IPS DF 6.9 (cell line): Measurements from ENCODE around the gene KCTD21.
"Not testable (repeated sequence)": the region's sequence is repeated elsewhere in the genome, so short reads cannot be mapped to it uniquely, and the experiment has no call there.

ENCODE experiments used
- DNase-seq: peaks from one replicate; pipeline ENCODE4 v3.0.0-alpha.2; 2013; ENCODE audit warnings: low read depth, low spot score
- H3K27ac ChIP-seq: one replicate; pipeline ENCODE4 v1.5.1; 2013; ENCODE audit warnings: low read length, control low read depth
- H3K27me3 ChIP-seq: 2 replicates; pipeline ENCODE4 v1.6.1; 2013; ENCODE audit warnings: mild to moderate bottlenecking, low read length; ENCODE audit not compliant: control insufficient read depth, insufficient read depth
- H3K36me3 ChIP-seq: 2 replicates; pipeline ENCODE4 v1.6.1; 2013; ENCODE audit warnings: low read length; ENCODE audit not compliant: control insufficient read depth, insufficient read depth
- H3K4me1 ChIP-seq: 2 replicates; pipeline ENCODE4 v1.6.1; 2013; ENCODE audit warnings: low read length; ENCODE audit not compliant: control insufficient read depth, insufficient read depth
- H3K4me3 ChIP-seq: 2 replicates; pipeline ENCODE4 v1.5.1; 2013; ENCODE audit warnings: mild to moderate bottlenecking, low read length
- H3K9me3 ChIP-seq: 2 replicates; pipeline ENCODE4 v1.6.1; 2013; ENCODE audit warnings: low read length, inconsistent platforms; ENCODE audit not compliant: control insufficient read depth, insufficient read depth
- WGBS: extraction: QIAGEN DNeasy Blood & Tissue Kit; methylation state at CpG from one replicate; pipeline ENCODE4 v1.1.7; 2013; ENCODE audit warnings: mixed read lengths, missing lambda C conversion rate; ENCODE audit not compliant: insufficient read length, insufficient coverage; 5-methylcytosine and 5-hydroxymethylcytosine counted together

The KCTD21 gene

GRCh38 chr11:78226684-78227680, 38.6 kb upstream of the KCTD21 start:
- no peaks in the 10 kb centered on the region for H3K36me3 ChIP-seq
- H3K27ac ChIP-seq, result no peak overlapping the region
- no peaks in the 10 kb centered on the region for H3K27me3 ChIP-seq
- DNase-seq, result no peak
- H3K4me1 ChIP-seq, result no peaks in the 10 kb centered on the region
- H3K9me3 ChIP-seq, result no peaks in the 10 kb centered on the region
- no CpG with 5 or more reads among the region's 12 CpGs for WGBS
- H3K4me3 ChIP-seq, result no peak overlapping the region

GRCh38 chr11:78224906-78225420, 36.5 kb upstream of the KCTD21 start:
- no peak overlapping the region for H3K27ac ChIP-seq
- H3K36me3 ChIP-seq, result no peaks in the 10 kb centered on the region
- no peaks in the 10 kb centered on the region for H3K9me3 ChIP-seq
- no peak for DNase-seq
- H3K4me1 ChIP-seq, result no peaks in the 10 kb centered on the region
- no CpG with 5 or more reads among the region's 7 CpGs for WGBS
- no peaks in the 10 kb centered on the region for H3K27me3 ChIP-seq
- H3K4me3 ChIP-seq, result no peak overlapping the region

- H3K27me3 ChIP-seq, result no peaks in the 10 kb centered on the region
- no CpG with 5 or more reads among the region's 4 CpGs for WGBS
- no peak overlapping the region for H3K27ac ChIP-seq
- no peaks in the 10 kb centered on the region for H3K4me1 ChIP-seq
- H3K9me3 ChIP-seq, result no peaks in the 10 kb centered on the region
- DNase-seq, result no peak
- H3K36me3 ChIP-seq, result no peaks in the 10 kb centered on the region
- H3K4me3 ChIP-seq, result no peak overlapping the region
Measured at GRCh38 chr11:78224506-78224905, 36.1 kb upstream of the KCTD21 start.

- Histone ChIP-seq H3K27ac (no peak overlapping the region), H3K9me3 (no peaks in the 10 kb centered on the region), H3K4me1 (no peaks in the 10 kb centered on the region), H3K36me3 (no peaks in the 10 kb centered on the region), H3K27me3 (no peaks in the 10 kb centered on the region), H3K4me3 (no peak overlapping the region)
- no CpG with 5 or more reads among the region's 9 CpGs for WGBS
- DNase-seq, result no peak
Measured at GRCh38 chr11:78223320-78223954, 35.0 kb upstream of the KCTD21 start.

- not testable (repeated sequence) for H3K9me3 ChIP-seq, H3K4me1 ChIP-seq, H3K27ac ChIP-seq, H3K36me3 ChIP-seq, H3K4me3 ChIP-seq, H3K27me3 ChIP-seq, DNase-seq
- WGBS, result no CpG with 5 or more reads among the region's 10 CpGs
Measured at GRCh38 chr11:78222726-78223125, 34.3 kb upstream of the KCTD21 start.

- H3K27me3 ChIP-seq, result no peaks in the 10 kb centered on the region
- no peaks in the 10 kb centered on the region for H3K9me3 ChIP-seq
- no peak overlapping the region for H3K27ac ChIP-seq
- H3K36me3 ChIP-seq, result no peaks in the 10 kb centered on the region
- no peaks in the 10 kb centered on the region for H3K4me1 ChIP-seq
- WGBS, result no CpG with 5 or more reads among the region's 13 CpGs
- DNase-seq, result no peak
- no peak overlapping the region for H3K4me3 ChIP-seq
Measured at GRCh38 chr11:78221396-78222315, 33.2 kb upstream of the KCTD21 start.

GRCh38 chr11:78220218-78221157, 32.1 kb upstream of the KCTD21 start:
- no CpG with 5 or more reads among the region's 14 CpGs for WGBS

GRCh38 chr11:78219493-78220217, 31.2 kb upstream of the KCTD21 start:
- H3K4me1 ChIP-seq, result no peaks in the 10 kb centered on the region
- WGBS, result no CpG with 5 or more reads among the region's 7 CpGs
- no peak for DNase-seq
- no peaks in the 10 kb centered on the region for H3K36me3 ChIP-seq
- no peaks in the 10 kb centered on the region for H3K27me3 ChIP-seq
- H3K27ac ChIP-seq, result no peak overlapping the region
- H3K9me3 ChIP-seq, result no peaks in the 10 kb centered on the region
- H3K4me3 ChIP-seq, result no peak overlapping the region

More at GRCh38 chr11:78220218-78221157, 32.1 kb upstream of the KCTD21 start:
- Histone ChIP-seq H3K4me3 (no peak overlapping the region), H3K9me3 (no peaks in the 10 kb centered on the region), H3K36me3 (no peaks in the 10 kb centered on the region), H3K4me1 (no peaks in the 10 kb centered on the region), H3K27ac (no peak overlapping the region), H3K27me3 (no peaks in the 10 kb centered on the region)
- no peak for DNase-seq
